Left lobe of liver (tissue), 2 donors: ENCODE measurements around the gene RFPL1. TPM values are rescaled to one million over a fixed set of nuclear protein-coding genes. Genes with fewer than 3 reads are reported as not detected.
"Not testable (repeated sequence)": the region's sequence is repeated elsewhere in the genome, so short reads cannot be mapped to it uniquely, and the experiment has no call there.

Experiments used
- ATAC-seq: fragments of 200-7000 bp; cut with Tn5 transposase; one replicate; pipeline ENCODE4 v1.9.1; 2020; ENCODE audit warnings: mild to moderate bottlenecking, moderate library complexity
- DNase-seq: peaks from one replicate; pipeline ENCODE4 v3.0.0-alpha.2; 2020; ENCODE audit warnings: low spot score
- total RNA-seq: library from RNA; stranded (reverse); gene quantifications from one replicate; pipeline ENCODE4 v1.2.1, GENCODE V29; 2021
- donor health status: DM: no; HTN: no; CAD: no; lungs with moderate emphysema.
- donor health status: DM: no; HTN: yes; CAD: no.

The RFPL1 gene
- total RNA-seq: 0.45 TPM

GRCh38 chr22:29438283-29438682, at the start of gene RFPL1:
TSS of gene RFPL1 (plus strand) at chr22:29438583.
- not testable (repeated sequence) for ATAC-seq, DNase-seq

GRCh38 chr22:29388759-29389090, 49.7 kb upstream of the RFPL1 start:
- ATAC-seq (no peak), DNase-seq (no peak)

DNA sequence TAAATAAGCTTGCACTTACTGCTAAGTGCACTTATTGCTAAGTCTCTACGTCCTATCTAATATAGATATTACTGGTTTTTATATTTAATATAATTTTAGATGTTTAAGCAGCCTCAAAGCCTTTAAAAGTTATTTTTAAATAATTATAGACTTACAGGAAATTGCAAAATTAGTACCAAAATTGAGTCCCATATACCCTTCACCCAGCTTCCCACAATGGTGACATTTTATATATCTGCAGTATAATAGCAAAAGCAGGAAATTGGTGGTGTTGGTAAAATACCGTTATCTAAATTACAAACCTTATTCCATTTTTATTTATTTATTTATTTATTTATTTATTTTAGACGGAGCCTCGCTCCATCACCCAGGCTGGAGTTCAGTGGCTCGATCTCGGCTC, 48.1 kb upstream of the RFPL1 start:
- ATAC-seq (no peak), DNase-seq (no peak)

DNA sequence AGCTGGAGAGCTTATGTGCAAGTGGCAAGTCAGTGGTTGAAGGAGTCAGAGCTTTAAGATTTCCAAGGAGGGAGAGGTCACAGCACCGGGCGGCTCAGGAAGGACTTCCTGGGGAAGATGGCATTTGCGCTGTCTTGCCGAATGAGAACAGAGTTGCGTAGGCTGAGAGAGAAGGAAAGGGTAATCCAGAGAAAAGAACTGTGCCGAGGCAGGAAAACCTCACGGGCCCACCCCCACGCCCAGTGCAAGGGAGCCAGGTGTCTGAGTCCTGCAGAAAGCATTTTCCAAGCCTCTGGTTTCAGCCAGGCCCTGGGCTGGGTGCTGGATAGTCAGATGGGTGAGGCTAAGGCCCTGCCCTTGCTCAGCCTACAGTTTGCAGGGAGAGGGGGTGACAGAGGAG, 46.8 kb upstream of the RFPL1 start:
- ATAC-seq: no peak
- DNase-seq: no peak

GRCh38 chr22:29393019-29393608, 45.3 kb upstream of the RFPL1 start:
- ATAC-seq (no peak), DNase-seq (no peak)

DNA sequence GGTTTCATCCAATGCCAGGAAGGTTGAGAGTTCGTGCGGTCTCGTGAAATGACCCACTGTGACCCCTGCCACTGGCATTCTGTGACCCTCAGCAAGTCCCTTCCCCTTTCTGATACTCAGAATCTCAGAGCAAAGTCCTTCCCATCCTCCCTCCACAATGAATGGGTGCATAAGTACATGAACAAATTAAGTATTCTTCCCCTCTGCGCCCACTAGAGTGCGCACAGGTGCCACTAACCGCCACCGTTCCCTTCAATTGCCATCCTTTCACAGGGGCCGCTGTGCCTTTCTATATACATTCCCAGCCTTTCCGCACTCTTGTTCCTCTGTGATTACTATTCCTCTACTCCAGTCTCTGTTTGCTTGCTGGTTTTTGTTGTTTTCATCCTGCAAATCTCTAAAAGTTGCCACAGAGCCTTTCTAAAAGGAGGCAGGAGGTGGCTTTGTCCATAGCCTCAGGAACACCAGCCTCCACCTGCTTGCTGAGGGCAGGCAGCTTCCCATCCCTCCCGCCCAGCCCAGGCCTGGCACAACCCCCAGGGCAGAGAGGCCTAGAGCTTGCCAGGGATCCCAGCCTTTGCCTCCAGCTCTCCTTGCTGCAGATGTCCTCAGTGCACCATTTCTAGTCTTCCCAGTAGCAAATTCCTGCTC, 43.3 kb upstream of the RFPL1 start:
- DNase-seq: peak; percentile 73
- ATAC-seq: peak; percentile 96

DNA sequence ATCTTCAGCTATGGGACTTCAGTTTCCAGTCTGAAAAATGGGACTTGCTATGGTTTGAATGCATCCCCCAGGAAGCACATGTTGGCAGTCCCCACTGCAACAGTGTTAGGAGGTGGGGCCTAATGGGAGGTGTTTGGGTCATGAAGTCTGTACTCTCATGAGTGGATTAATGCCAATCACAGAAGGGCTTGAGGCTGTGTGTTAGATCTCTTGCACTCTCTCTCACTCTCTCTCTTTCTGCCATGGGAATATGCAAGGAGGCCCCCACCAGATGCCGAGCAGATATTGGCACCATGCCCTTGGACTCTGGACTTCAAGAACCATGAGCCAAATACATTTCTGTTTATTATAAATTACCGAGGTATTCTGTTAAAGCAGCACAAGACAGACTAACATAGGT, 42.3 kb upstream of the RFPL1 start:
- DNase-seq (no peak), ATAC-seq (no peak)

GRCh38 chr22:29397791-29398190, 40.6 kb upstream of the RFPL1 start:
- DNase-seq (no peak), ATAC-seq (no peak)

GRCh38 chr22:29400576-29400975, 37.8 kb upstream of the RFPL1 start:
- ATAC-seq (no peak), DNase-seq (no peak)

DNA sequence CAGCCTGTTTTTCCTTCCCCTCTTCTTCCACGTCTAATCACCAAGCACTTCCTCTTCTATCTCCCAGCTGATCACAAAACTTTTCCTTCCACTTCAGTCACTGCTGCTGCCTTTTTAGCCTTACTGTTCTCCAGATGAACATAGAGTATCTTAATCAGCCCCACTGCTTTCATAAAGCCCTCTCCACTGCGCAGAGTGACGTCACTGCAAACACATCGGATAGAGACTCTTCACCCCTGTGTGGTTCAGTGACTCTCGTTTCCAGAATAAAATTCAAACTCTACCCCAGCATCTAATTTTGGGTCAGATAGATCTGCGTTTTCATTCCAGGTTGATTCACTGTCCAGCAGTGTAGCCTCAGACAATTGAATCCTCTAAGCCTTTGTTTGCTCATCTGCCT, 36.8 kb upstream of the RFPL1 start:
- ATAC-seq, DNase-seq: not testable (repeated sequence)

DNA sequence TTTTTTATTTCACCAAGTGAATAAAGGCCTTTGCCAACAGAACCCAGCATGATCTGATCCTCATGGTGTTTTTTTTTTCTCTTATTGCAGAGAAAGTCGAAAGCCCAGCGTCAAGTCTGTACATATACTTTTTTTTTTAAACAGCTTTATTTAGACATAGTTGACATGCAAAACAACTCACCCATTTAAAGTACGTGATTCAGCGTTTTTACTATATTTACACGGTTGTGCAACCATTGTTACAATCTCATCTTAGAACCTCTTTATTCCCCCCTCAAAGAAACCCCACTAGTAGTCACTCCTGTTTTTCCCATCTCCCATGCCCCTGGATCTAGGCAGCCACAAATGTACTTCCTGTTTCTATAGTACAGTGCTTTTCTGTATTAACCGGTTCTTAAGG, 29.4 kb upstream of the RFPL1 start:
- DNase-seq (no peak), ATAC-seq (no peak)

GRCh38 chr22:29411569-29412211, 26.7 kb upstream of the RFPL1 start:
- not testable (repeated sequence) for DNase-seq, ATAC-seq

DNA sequence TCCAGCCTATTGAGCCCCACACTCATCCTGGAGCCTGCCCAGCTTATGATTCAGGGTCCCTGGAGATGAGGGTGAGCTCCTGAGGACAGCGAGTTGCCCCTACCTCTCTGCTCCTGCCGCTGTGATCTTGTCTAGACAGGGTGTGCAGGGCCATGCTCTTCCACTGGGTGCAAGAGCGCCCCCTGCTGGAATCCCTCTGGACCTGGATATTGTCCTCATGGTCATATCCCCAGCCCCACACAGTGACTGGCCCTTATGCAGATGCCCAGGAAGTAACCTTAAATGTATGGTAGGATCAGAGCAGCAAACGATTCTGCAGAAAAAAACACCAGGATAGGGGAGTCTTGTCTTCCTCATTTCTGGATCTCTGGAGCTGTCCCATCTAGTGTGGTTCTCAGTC, 25.6 kb upstream of the RFPL1 start:
- ATAC-seq: peak; percentile 76
- DNase-seq: not testable (repeated sequence)

GRCh38 chr22:29414951-29415591, 23.3 kb upstream of the RFPL1 start:
- ATAC-seq (peak; percentile 89), DNase-seq (peak; percentile 71)

DNA sequence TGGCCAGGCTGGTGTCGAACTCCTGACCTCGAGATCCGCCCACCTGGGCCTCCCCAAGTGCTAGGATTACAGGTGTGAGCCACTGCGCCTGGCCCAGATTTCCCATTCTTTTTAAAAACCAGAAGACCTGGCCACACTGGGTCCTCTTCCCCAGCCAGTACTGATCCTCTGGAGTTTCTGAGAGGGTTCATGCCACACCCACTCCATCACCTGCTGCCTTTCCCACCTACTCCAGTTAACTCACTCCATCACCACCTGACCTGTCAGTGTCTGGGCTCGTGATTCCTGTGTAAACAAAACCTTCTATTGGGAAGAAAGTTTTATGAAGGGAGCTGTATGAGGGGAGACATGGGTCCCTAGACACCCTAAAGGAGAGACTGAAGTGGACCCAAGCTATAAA, 19.7 kb upstream of the RFPL1 start:
- DNase-seq, ATAC-seq: not testable (repeated sequence)

DNA sequence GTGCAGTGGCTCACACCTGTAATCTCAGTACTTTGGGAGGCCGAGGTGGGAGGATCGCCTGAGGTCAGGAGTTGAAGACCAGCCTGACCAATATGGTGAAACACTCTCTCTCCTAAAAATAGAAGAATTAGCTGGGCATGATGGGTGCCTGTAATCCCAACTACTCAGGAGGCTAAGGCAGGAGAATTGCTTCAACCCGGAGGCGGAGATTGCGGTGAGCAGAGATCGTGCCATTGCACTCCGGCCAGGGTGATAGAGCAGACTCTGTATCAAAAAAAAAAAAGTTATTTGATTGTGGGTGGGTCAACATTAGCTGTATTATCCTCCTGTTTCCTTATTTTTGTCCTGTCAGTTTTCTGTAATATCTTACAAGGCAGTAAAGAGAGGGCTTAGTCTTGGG, 11.9 kb upstream of the RFPL1 start:
- ATAC-seq: no peak
- no peak for DNase-seq

DNA sequence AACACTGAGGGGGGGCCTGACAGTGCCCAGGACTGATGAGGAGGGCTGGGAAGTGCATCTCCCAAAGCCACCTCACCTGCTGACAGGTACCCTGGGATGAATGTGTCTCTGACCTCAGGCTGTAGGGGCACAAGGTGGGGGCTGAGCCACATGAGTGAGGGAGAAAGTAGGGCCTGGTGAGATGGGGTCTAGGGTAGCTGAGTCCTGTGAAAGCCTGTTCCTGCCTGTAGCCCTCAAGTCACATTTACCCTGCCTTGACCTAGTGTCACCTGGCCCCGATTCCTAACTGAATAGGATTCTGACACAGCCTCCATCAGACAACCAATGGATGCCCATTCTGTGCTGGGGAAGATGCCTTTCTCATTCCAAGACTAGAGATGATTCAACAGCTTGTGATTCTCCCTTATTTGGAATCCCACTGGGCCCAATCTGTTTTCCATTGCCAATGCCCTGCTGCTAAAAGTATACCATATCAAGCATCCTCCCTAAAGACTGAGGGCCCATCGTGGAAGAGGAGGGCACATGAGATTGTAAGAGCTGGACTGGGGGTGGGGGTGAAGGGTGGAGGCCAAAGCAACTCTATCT, 11.1 kb upstream of the RFPL1 start:
- ATAC-seq: no peak
- DNase-seq: no peak

DNA sequence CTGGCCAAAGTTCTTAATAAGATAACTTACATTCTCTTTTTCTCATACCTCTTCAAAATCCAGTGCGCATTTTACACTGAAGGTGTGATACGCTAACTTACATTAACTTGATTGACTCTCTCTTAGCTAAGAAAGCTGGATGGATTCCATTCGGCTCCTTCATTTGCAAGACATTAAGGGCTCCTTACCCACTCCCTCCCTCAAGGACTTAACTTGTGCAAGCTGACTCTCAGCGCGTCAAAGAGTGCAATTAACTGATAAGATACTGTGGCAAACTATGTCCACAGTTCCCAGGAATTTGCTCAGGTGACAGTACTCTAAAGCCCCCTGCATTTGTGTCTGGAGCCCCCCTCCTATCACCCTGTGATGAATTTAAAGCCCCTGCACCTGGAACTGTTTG, 6.4 kb upstream of the RFPL1 start:
- no peak for DNase-seq

GRCh38 chr22:29433856-29434255, 4.5 kb upstream of the RFPL1 start:
- no peak for ATAC-seq
- no peak for DNase-seq

More for the DNA sequence above, 6.4 kb upstream of the RFPL1 start:
- ATAC-seq: no peak

- no peak for ATAC-seq
- DNase-seq: peak; percentile 6
Measured at GRCh38 chr22:29434288-29434687, 4.1 kb upstream of the RFPL1 start.
